ENCODE measurements around the gene FAM222B. TPM values are rescaled to one million over a fixed set of nuclear protein-coding genes. Genes with fewer than 3 reads are reported as not detected.

The FAM222B gene
- 10 to 100 TPM; 16.5 to 24.4 (median 22.3) TPM for total RNA-seq
- 10 to 100 TPM; 11.8 to 23.1 TPM for polyA plus RNA-seq
- total RNA-seq = 15.6 reads per million, percentile 45 among the genes with 10 or more reads in this experiment

- no peaks in the 10 kb centered on the region for H3K27me3 Mint-ChIP-seq
- DNase-seq = peak; percentile 80 to 91 (median 86)
- peaks cover 0 to 10% (median 0%) of the 10 kb centered on the region in 5 donors for H3K36me3 Mint-ChIP-seq
- Histone ChIP-seq H3K27ac (ENCODE audit: low read depth, low read length) (peak within 1 kb of the TSS; percentile 78), H3K4me3 (ENCODE audit: low read length) (peak within 1 kb of the TSS; percentile 77), H3K36me3 (ENCODE audit: control insufficient read depth in 2 of 3, insufficient read depth in 3 of 3, low read length in 3 of 3) (peaks cover 0 to 11% (median 0%) of the 10 kb centered on the region in 3 experiments), H3K9me3 (ENCODE audit: control insufficient read depth in 2 of 3, low read length in 3 of 3) (no peaks in the 10 kb centered on the region), H3K4me1 (ENCODE audit: control insufficient read depth in 2 of 2, insufficient read depth in 2 of 2, low read length in 2 of 2) (peaks cover 8 to 13% of the 10 kb centered on the region in 2 donors), H3K27me3 (ENCODE audit: control insufficient read depth in 2 of 2, insufficient read depth in 2 of 2, low read length in 2 of 2) (no peaks in the 10 kb centered on the region)
- peaks cover 6 to 31% (median 26%) of the 10 kb centered on the region in 7 donors for H3K4me1 Mint-ChIP-seq
- ChIA-PET CTCF (interaction anchor here (0.9 to 1.9 kb wide), 5 partner anchors 49 to 270 kb away, joined by 3 to 7 read pairs (median 5); no protein-coding TSS in a partner anchor), POLR2A (interaction anchor here (0.7 to 3.1 kb wide), 18 partner anchors 11 to 123 kb away, joined by 3 to 22 read pairs (median 4); partner anchors contain the start of genes FLOT2 and RPL23A)
- H3K4me3 Mint-ChIP-seq = peak within 1 kb of the TSS; percentile 96 to 100 (median 98)
- peak; percentile 98 for ATAC-seq
- peak within 1 kb of the TSS; percentile 83 to 97 (median 92) for H3K27ac Mint-ChIP-seq
- H3K9me3 Mint-ChIP-seq = no peaks in the 10 kb centered on the region
- intact Hi-C loops (cut with micrococcal nuclease) = loop anchor here (1.0 to 2.0 kb wide), 9 partner anchors 12 to 116 kb away; partner anchors contain the start of genes DHRS13 (in 1 of the 2), FLOT2 (in 1 of the 2), NEK8 (in 1 of the 2) and TLCD1 (in 1 of the 2)
Observed at GRCh38 chr17:28842282-28843012, at the start of gene FAM222B. Gene FAM222B (minus strand): TSS chr17:28842790. CDS start chr17:28766667, 76,123 bp downstream.

- H3K4me3 ChIP-seq (ENCODE audit: low read length) = no peak overlapping the region
- H3K4me1 ChIP-seq (ENCODE audit: control insufficient read depth in 2 of 2, insufficient read depth in 2 of 2, low read length in 2 of 2) = peaks cover 17 to 34% of the 10 kb centered on the region in 2 donors
- Mint-ChIP-seq H3K27me3 (no peaks in the 10 kb centered on the region), H3K27ac (peak overlapping the region; percentile 74 to 99 (median 92)), H3K4me1 (peaks cover 32 to 81% (median 62%) of the 10 kb centered on the region in 7 donors), H3K36me3 (peaks cover 0 to 17% (median 8%) of the 10 kb centered on the region in 5 donors), H3K4me3 (peak overlapping the region in 8 of 10 donors; percentile 25 to 62 (median 42)), H3K9me3 (no peaks in the 10 kb centered on the region)
- peaks cover 0 to 21% (median 0%) of the 10 kb centered on the region in 3 experiments for H3K36me3 ChIP-seq (ENCODE audit: control insufficient read depth in 2 of 3, insufficient read depth in 3 of 3, low read length in 3 of 3)
- H3K9me3 ChIP-seq (ENCODE audit: control insufficient read depth in 2 of 3, low read length in 3 of 3) = no peaks in the 10 kb centered on the region
- CTCF ChIA-PET = interaction anchor here (0.6 to 2.4 kb wide), 7 partner anchors 11 to 191 kb away, joined by 3 to 13 read pairs (median 4); partner anchors contain the start of genes DHRS13 and TLCD1
- DNase-seq (no peak), ATAC-seq (no peak)
- H3K27ac ChIP-seq (ENCODE audit: low read depth, low read length) = peak overlapping the region; percentile 78
- intact Hi-C loops (cut with micrococcal nuclease) = no loop called here
- POLR2A ChIA-PET = interaction anchor here (0.6 to 12.7 kb wide), 10 partner anchors 8 to 165 kb away, joined by 3 to 183 read pairs (median 10); partner anchors contain the start of genes DHRS13, NEK8, PHF12 and TLCD1
- H3K27me3 ChIP-seq (ENCODE audit: control insufficient read depth in 2 of 2, insufficient read depth in 2 of 2, low read length in 2 of 2) = no peaks in the 10 kb centered on the region
Observed at GRCh38 chr17:28892024-28892423, 49.4 kb upstream of the FAM222B start.

- POLR2A ChIA-PET = interaction anchor here (0.8 to 8.9 kb wide), 5 partner anchors 9 to 172 kb away, joined by 3 to 67 read pairs (median 4); partner anchors contain the start of genes DHRS13, ERAL1 and RPL23A
- Histone ChIP-seq H3K9me3 (ENCODE audit: control insufficient read depth in 2 of 3, low read length in 3 of 3) (no peaks in the 10 kb centered on the region), H3K27me3 (ENCODE audit: control insufficient read depth in 2 of 2, insufficient read depth in 2 of 2, low read length in 2 of 2) (no peaks in the 10 kb centered on the region), H3K27ac (ENCODE audit: low read depth, low read length) (peak overlapping the region; percentile 78), H3K4me3 (ENCODE audit: low read length) (no peak overlapping the region), H3K4me1 (ENCODE audit: control insufficient read depth in 2 of 2, insufficient read depth in 2 of 2, low read length in 2 of 2) (peaks cover 15 to 32% of the 10 kb centered on the region in 2 donors), H3K36me3 (ENCODE audit: control insufficient read depth in 2 of 3, insufficient read depth in 3 of 3, low read length in 3 of 3) (peaks cover 0 to 26% (median 0%) of the 10 kb centered on the region in 3 experiments)
- Mint-ChIP-seq H3K4me3 (peak overlapping the region in 8 of 10 donors; percentile 28 to 68 (median 50)), H3K27me3 (no peaks in the 10 kb centered on the region), H3K4me1 (peaks cover 33 to 77% (median 62%) of the 10 kb centered on the region in 7 donors), H3K27ac (peak overlapping the region; percentile 74 to 99 (median 90)), H3K9me3 (no peaks in the 10 kb centered on the region), H3K36me3 (peaks cover 0 to 18% (median 8%) of the 10 kb centered on the region in 5 donors)
- DNase-seq = no peak
- intact Hi-C loops (cut with micrococcal nuclease) = no loop called here
- CTCF ChIA-PET = interaction anchor here (0.5 to 2.4 kb wide), 3 partner anchors 49 to 553 kb away, joined by 4 to 13 read pairs (median 5); partner anchors contain the start of gene FAM222B
- no peak for ATAC-seq
Observed at GRCh38 chr17:28891201-28891600, 48.6 kb upstream of the FAM222B start.

- ATAC-seq = no peak
- H3K9me3 ChIP-seq (ENCODE audit: control insufficient read depth in 2 of 3, low read length in 3 of 3) = no peaks in the 10 kb centered on the region
- Mint-ChIP-seq H3K4me1 (peaks cover 37 to 71% (median 53%) of the 10 kb centered on the region in 7 donors), H3K27ac (peak overlapping the region in 5 of 9 donors; percentile 14 to 77 (median 64)), H3K4me3 (peak overlapping the region in 4 of 10 donors; percentile 9 to 81 (median 31)), H3K36me3 (peaks cover 0 to 20% (median 8%) of the 10 kb centered on the region in 5 donors), H3K27me3 (no peaks in the 10 kb centered on the region), H3K9me3 (no peaks in the 10 kb centered on the region)
- no peaks in the 10 kb centered on the region for H3K27me3 ChIP-seq (ENCODE audit: control insufficient read depth in 2 of 2, insufficient read depth in 2 of 2, low read length in 2 of 2)
- no peak overlapping the region for H3K27ac ChIP-seq (ENCODE audit: low read depth, low read length)
- H3K4me3 ChIP-seq (ENCODE audit: low read length) = no peak overlapping the region
- H3K4me1 ChIP-seq (ENCODE audit: control insufficient read depth in 2 of 2, insufficient read depth in 2 of 2, low read length in 2 of 2) = peaks cover 9 to 22% of the 10 kb centered on the region in 2 donors
- ChIA-PET POLR2A (interaction anchor here (1.1 kb wide), 1 partner anchor 61 kb away, joined by 3 read pairs; the partner anchor contains the start of gene PHF12), CTCF (interaction anchor here (0.7 kb wide), 1 partner anchor 226 kb away, joined by 4 read pairs; no protein-coding TSS in a partner anchor)
- intact Hi-C loops (cut with micrococcal nuclease) = no loop called here
- H3K36me3 ChIP-seq (ENCODE audit: control insufficient read depth in 2 of 3, insufficient read depth in 3 of 3, low read length in 3 of 3) = peaks cover 0 to 38% (median 8%) of the 10 kb centered on the region in 3 experiments
- no peak for DNase-seq
Observed at GRCh38 chr17:28889996-28890395, 47.4 kb upstream of the FAM222B start.

GRCh38 chr17:28888832-28889231 lies 46.2 kb upstream of the FAM222B start:
- Histone ChIP-seq H3K4me1 (ENCODE audit: control insufficient read depth in 2 of 2, insufficient read depth in 2 of 2, low read length in 2 of 2) (peaks cover 9 to 22% of the 10 kb centered on the region in 2 donors), H3K9me3 (ENCODE audit: control insufficient read depth in 2 of 3, low read length in 3 of 3) (no peaks in the 10 kb centered on the region), H3K4me3 (ENCODE audit: low read length) (no peak overlapping the region), H3K36me3 (ENCODE audit: control insufficient read depth in 2 of 3, insufficient read depth in 3 of 3, low read length in 3 of 3) (peaks cover 0 to 50% (median 8%) of the 10 kb centered on the region in 3 experiments), H3K27ac (ENCODE audit: low read depth, low read length) (no peak overlapping the region), H3K27me3 (ENCODE audit: control insufficient read depth in 2 of 2, insufficient read depth in 2 of 2, low read length in 2 of 2) (no peaks in the 10 kb centered on the region)
- H3K27me3 Mint-ChIP-seq = no peaks in the 10 kb centered on the region
- H3K27ac Mint-ChIP-seq = peak overlapping the region in 4 of 9 donors; percentile 29 to 48 (median 39)
- ATAC-seq = no peak
- H3K36me3 Mint-ChIP-seq = peaks cover 3 to 25% (median 8%) of the 10 kb centered on the region in 5 donors
- H3K4me1 Mint-ChIP-seq = peaks cover 41 to 70% (median 53%) of the 10 kb centered on the region in 7 donors
- H3K4me3 Mint-ChIP-seq = no peak overlapping the region
- no peak for DNase-seq
- intact Hi-C loops (cut with micrococcal nuclease) = no loop called here
- POLR2A ChIA-PET = no interaction called here
- no peaks in the 10 kb centered on the region for H3K9me3 Mint-ChIP-seq
- CTCF ChIA-PET = no interaction called here

GRCh38 chr17:28887871-28888471 lies 45.4 kb upstream of the FAM222B start:
- Mint-ChIP-seq H3K9me3 (no peaks in the 10 kb centered on the region), H3K27me3 (no peaks in the 10 kb centered on the region), H3K36me3 (peaks cover 3 to 25% (median 10%) of the 10 kb centered on the region in 5 donors), H3K4me3 (no peak overlapping the region), H3K27ac (no peak overlapping the region), H3K4me1 (peaks cover 34 to 61% (median 44%) of the 10 kb centered on the region in 7 donors)
- ChIA-PET POLR2A (interaction anchor here (1.2 kb wide), 1 partner anchor 17 kb away, joined by 7 read pairs; no protein-coding TSS in a partner anchor), CTCF (interaction anchor here (0.6 kb wide), 1 partner anchor 159 kb away, joined by 3 read pairs; no protein-coding TSS in a partner anchor)
- no peak overlapping the region for H3K27ac ChIP-seq (ENCODE audit: low read depth, low read length)
- peaks cover 0 to 59% (median 12%) of the 10 kb centered on the region in 3 experiments for H3K36me3 ChIP-seq (ENCODE audit: control insufficient read depth in 2 of 3, insufficient read depth in 3 of 3, low read length in 3 of 3)
- no peaks in the 10 kb centered on the region for H3K27me3 ChIP-seq (ENCODE audit: control insufficient read depth in 2 of 2, insufficient read depth in 2 of 2, low read length in 2 of 2)
- peaks cover 5 to 18% of the 10 kb centered on the region in 2 donors for H3K4me1 ChIP-seq (ENCODE audit: control insufficient read depth in 2 of 2, insufficient read depth in 2 of 2, low read length in 2 of 2)
- H3K9me3 ChIP-seq (ENCODE audit: control insufficient read depth in 2 of 3, low read length in 3 of 3) = no peaks in the 10 kb centered on the region
- no peak for DNase-seq
- H3K4me3 ChIP-seq (ENCODE audit: low read length) = no peak overlapping the region
- no peak for ATAC-seq
- intact Hi-C loops (cut with micrococcal nuclease) = no loop called here

Measured in naive thymus-derived CD4-positive, alpha-beta T cell (primary cell).